NT2/D1 (cell line): Measurements from ENCODE around the gene WNT6.

ENCODE experiments used
- SUZ12 ChIP-seq: IDR thresholded peaks from 2 replicates; pipeline ENCODE4 v1.6.1; 2011; ENCODE audit not compliant: insufficient read length, insufficient read depth; ENCODE audit errors: extremely low read depth
- YY1 ChIP-seq: IDR thresholded peaks from 2 replicates; pipeline ENCODE4 v1.6.1; 2011; ENCODE audit not compliant: insufficient read length, insufficient read depth
- ZNF274 ChIP-seq: IDR thresholded peaks from 2 replicates; pipeline ENCODE4 v1.6.1; 2011; ENCODE audit warnings: mild to moderate bottlenecking, low read depth, low read length

DNA sequence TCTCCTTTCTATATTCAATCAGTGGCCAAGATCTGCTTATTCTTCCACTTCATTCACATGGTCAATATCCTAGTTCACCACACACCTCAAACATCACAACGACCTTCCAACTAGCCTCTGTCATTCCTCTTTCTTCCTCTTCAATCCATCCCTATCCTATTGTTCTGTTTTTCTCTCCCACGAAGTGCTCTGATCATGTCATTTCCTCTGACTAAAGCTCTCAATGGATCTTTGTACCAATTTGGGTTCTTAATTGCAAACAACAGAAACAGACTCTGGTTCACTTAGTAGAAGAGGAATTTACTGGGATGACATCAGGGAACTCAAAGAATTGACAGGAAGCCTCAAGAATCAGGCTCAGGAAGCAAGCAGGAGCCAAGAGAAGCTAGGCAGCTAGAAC is 44.6 kb downstream of the WNT6 start:
- no peak for TF ChIP-seq SUZ12
- TF ChIP-seq ZNF274: no peak
- no peak for TF ChIP-seq YY1
